PC-3 (cell line): Measurements from ENCODE around the gene HIBCH.

Experiments
- CTCF ChIP-seq: fragments of 300-600 bp; sonication (generic); conservative IDR thresholded peaks from 2 replicates; pipeline ENCODE4 v1.5.1; 2017; ENCODE audit warnings: antibody characterized with exemption, low read depth, mild to moderate bottlenecking, low read length
- EZH2 ChIP-seq: fragments of 300-600 bp; sonication (generic); IDR thresholded peaks from one replicate; pipeline ENCODE4 v1.6.1; 2017; ENCODE audit warnings: antibody characterized with exemption, mild to moderate bottlenecking, low read length; ENCODE audit not compliant: unreplicated experiment
- EZH2phosphoT487 ChIP-seq: fragments of 300-600 bp; sonication (generic); IDR thresholded peaks from 2 replicates; pipeline ENCODE4 v1.6.1; 2018; ENCODE audit warnings: mild to moderate bottlenecking, antibody characterized with exemption, low read length, borderline replicate concordance

DNA sequence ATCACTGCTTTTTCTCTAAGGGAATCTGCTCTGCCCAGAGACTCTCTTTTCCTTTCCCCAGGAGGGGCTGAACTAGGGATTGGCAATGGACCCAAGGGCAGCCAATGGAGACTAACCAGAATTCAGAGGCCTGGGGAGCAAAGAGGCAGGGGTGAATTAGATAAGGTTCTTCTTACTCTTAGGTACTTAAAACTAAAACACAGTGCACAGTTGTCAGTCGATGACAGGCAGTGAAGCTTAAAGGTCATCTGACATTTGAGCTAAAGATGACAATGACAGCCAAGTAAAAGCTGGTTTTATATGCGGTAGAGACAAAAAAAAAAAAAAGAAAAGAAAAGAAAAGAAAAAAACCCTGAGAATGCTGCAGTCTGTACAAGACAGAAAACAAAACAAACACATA is 57.8 kb downstream of the HIBCH start:
- TF ChIP-seq CTCF (no peak), EZH2phosphoT487 (no peak), EZH2 (no peak)
